HepG2 (cell line): ENCODE results near the gene SMTNL1. TPM values are rescaled to one million over a fixed set of nuclear protein-coding genes. Genes with fewer than 3 reads are reported as not detected.

Experiments
- ELF1 ChIP-seq: sonication (generic); formaldehyde crosslinking; IDR thresholded peaks from 2 replicates; pipeline ENCODE4 v1.4.0; 2020; ENCODE audit warnings: missing genetic modification reagents
- ELF4 ChIP-seq: sonication (generic); formaldehyde crosslinking; IDR thresholded peaks from 2 replicates; pipeline ENCODE4 v1.5.0; 2020; ENCODE audit warnings: missing genetic modification reagents, mild to moderate bottlenecking, moderate library complexity, borderline replicate concordance
- ETV5 ChIP-seq: IDR thresholded peaks from 2 replicates; pipeline ENCODE4 v1.6.1; 2018; ENCODE audit warnings: missing biosample characterization, missing genetic modification reagents, inconsistent platforms, borderline replicate concordance
- HDAC2 ChIP-seq: sonication (generic); formaldehyde crosslinking; IDR thresholded peaks from 2 replicates; pipeline ENCODE4 v1.4.0; 2020; ENCODE audit warnings: missing genetic modification reagents
- HIVEP1 ChIP-seq: sonication (generic); formaldehyde crosslinking; IDR thresholded peaks from 2 replicates; pipeline ENCODE4 v1.4.0; 2020; ENCODE audit warnings: mild to moderate bottlenecking, missing genetic modification reagents
- KAT2B ChIP-seq: fragments of 150-350 bp; IDR thresholded peaks from 2 replicates; pipeline ENCODE4 v1.6.1; 2014; ENCODE audit warnings: low read depth, low read length, borderline replicate concordance
- MIER2 ChIP-seq: IDR thresholded peaks from 2 replicates; pipeline ENCODE4 v1.6.1; 2016; ENCODE audit warnings: missing biosample characterization, missing genetic modification reagents
- POLR2AphosphoS5 ChIP-seq: IDR thresholded peaks from 2 replicates; pipeline ENCODE4 v1.6.1; 2012; ENCODE audit warnings: low read depth, low read length
- RFX5 ChIP-seq: IDR thresholded peaks from 2 replicates; pipeline ENCODE4 v1.6.1; 2011; ENCODE audit warnings: low read depth, low read length, improper control_type of control experiment
- SCMH1 ChIP-seq: sonication (generic); formaldehyde crosslinking; IDR thresholded peaks from 2 replicates; pipeline ENCODE4 v1.9.0; 2021; ENCODE audit warnings: missing genetic modification reagents, mild to moderate bottlenecking, borderline replicate concordance
- SIN3A ChIP-seq: IDR thresholded peaks from 2 replicates; pipeline ENCODE4 v1.6.1; 2011; ENCODE audit warnings: low read depth, mild to moderate bottlenecking, control low read depth, low read length, borderline replicate concordance
- SYNCRIP ChIP-seq: fragments of 200-400 bp; formaldehyde crosslinking; IDR thresholded peaks from 2 replicates; pipeline ENCODE4 v1.6.1; 2018; ENCODE audit warnings: mild to moderate bottlenecking, low read depth, low read length; ENCODE audit not compliant: insufficient read depth
- ZFP90 ChIP-seq: sonication (generic); formaldehyde crosslinking; IDR thresholded peaks from 2 replicates; pipeline ENCODE4 v1.8.0; 2022; ENCODE audit warnings: missing genetic modification reagents, mild to moderate bottlenecking, inconsistent platforms, borderline replicate concordance
- ZNF432 ChIP-seq: sonication (generic); formaldehyde crosslinking; IDR thresholded peaks from 2 replicates; pipeline ENCODE4 v1.5.0; 2020; ENCODE audit warnings: missing genetic modification reagents, mild to moderate bottlenecking, borderline replicate concordance
- ZNF446 ChIP-seq: sonication (generic); formaldehyde crosslinking; IDR thresholded peaks from 2 replicates; pipeline ENCODE4 v1.5.0; 2020; ENCODE audit warnings: mild to moderate bottlenecking, missing genetic modification reagents
- ZNF484 ChIP-seq: sonication (generic); formaldehyde crosslinking; IDR thresholded peaks from 2 replicates; pipeline ENCODE4 v1.5.1; 2020; ENCODE audit warnings: mild to moderate bottlenecking, low read depth, missing genetic modification reagents, borderline replicate concordance
- ZNF547 ChIP-seq: sonication (generic); formaldehyde crosslinking; IDR thresholded peaks from 2 replicates; pipeline ENCODE4 v1.5.1; 2020; ENCODE audit warnings: mild to moderate bottlenecking, missing genetic modification reagents
- ZNF570 ChIP-seq: sonication (generic); formaldehyde crosslinking; IDR thresholded peaks from 2 replicates; pipeline ENCODE4 v1.4.0; 2020; ENCODE audit warnings: mild to moderate bottlenecking, missing genetic modification reagents, borderline replicate concordance
- ZSCAN12 ChIP-seq: sonication (generic); formaldehyde crosslinking; IDR thresholded peaks from 2 replicates; pipeline ENCODE4 v1.9.0; 2021; ENCODE audit warnings: mild to moderate bottlenecking, missing genetic modification reagents
- polyA plus RNA-seq, 8 experiments: library from polyadenylated mRNA; depleted of rRNA in 3 of 8; stranded (reverse) in 7 of 8; unstranded in 1 of 8; fragments of >200 nt; fragmentation: Illumina TruSeq in 4 of 8; extraction: Trizol in 4 of 8; gene quantifications; 2 replicates each; pipeline versions ENCODE4 v1.2.1 to v1.2.3, GENCODE V29; 2011 to 2016; ENCODE audit warnings: low read depth in 4 of 8, missing spikeins in 1 of 8, mixed read lengths in 1 of 8; ENCODE audit not compliant: insufficient read depth in 1 of 8
- total RNA-seq, 5 experiments: library from RNA; depleted of rRNA; stranded (reverse); fragments of >200 nt; fragmentation: Illumina TruSeq; extraction: Trizol; gene quantifications; 2 replicates each; pipeline ENCODE4 v1.2.3, GENCODE V29; 2016; ENCODE audit warnings: low read depth in 1 of 5
- TF ChIP-seq, protein P1 (sequence below): sonication (generic); formaldehyde crosslinking; IDR thresholded peaks from 2 replicates; pipeline ENCODE4 v1.4.0; 2020; ENCODE audit warnings: missing genetic modification reagents
- TF ChIP-seq, protein P2 (sequence below): IDR thresholded peaks from 2 replicates; pipeline ENCODE4 v1.6.1; 2016; ENCODE audit warnings: missing compliant biosample characterization, missing genetic modification reagents, borderline replicate concordance
- TF ChIP-seq, protein P3 (sequence below): sonication (generic); formaldehyde crosslinking; IDR thresholded peaks from 2 replicates; pipeline ENCODE4 v1.8.0; 2023; ENCODE audit warnings: mild to moderate bottlenecking, missing genetic modification reagents
- TF ChIP-seq, protein P4 (sequence below): sonication (generic); formaldehyde crosslinking; IDR thresholded peaks from 2 replicates; pipeline ENCODE4 v1.5.1; 2020; ENCODE audit warnings: missing genetic modification reagents, mild to moderate bottlenecking, borderline replicate concordance

The SMTNL1 gene
- total and polyA plus RNA-seq, 2 of the 13 experiments (the other 11 are each of a cell fraction or from before 2014, with no cell fraction given) = 0.04 TPM; not detected in 1

DNA sequence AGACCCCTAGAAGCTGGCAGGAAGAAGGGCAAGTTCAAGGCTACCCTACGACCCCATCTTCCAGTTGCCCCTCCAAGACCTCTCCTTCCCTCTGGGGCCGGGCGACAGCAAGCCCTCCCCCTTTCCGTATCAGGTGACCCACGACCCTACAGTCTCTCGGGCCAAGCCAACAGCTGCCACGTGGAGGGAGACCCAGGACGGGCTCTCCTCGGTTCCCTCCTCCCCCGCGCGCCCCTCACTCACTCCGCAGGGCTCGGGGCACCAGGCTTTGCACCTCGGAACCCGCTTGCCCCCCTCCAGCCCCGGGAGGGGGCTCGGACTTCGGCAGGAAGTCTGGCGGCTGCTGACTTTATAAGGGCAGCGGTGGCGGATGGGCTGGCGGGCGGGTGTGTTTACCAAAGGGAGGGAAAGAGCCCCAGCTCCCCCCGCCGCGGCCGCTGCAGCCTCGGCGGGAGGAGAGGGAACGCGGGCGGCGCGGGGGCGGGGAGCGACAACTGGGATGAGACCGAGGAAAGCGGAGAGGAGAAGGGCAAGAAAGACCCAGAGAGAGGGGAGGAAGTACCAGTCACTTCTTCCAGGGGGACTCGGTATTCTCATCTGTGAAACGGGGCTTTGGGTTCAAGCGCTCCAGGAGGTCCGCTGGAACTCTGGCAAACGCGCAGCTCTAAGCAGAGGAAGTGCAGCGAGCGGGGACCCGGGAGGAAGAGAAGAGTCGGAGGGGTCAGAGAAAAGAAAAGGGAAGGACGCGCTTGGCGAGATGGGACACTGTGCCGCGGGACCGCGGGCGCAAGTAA is 22.7 kb upstream of the SMTNL1 start (continued):
- TF ChIP-seq ELF4 (CRISPR knock-in tag) = no peak
- TF ChIP-seq, protein P1, sequence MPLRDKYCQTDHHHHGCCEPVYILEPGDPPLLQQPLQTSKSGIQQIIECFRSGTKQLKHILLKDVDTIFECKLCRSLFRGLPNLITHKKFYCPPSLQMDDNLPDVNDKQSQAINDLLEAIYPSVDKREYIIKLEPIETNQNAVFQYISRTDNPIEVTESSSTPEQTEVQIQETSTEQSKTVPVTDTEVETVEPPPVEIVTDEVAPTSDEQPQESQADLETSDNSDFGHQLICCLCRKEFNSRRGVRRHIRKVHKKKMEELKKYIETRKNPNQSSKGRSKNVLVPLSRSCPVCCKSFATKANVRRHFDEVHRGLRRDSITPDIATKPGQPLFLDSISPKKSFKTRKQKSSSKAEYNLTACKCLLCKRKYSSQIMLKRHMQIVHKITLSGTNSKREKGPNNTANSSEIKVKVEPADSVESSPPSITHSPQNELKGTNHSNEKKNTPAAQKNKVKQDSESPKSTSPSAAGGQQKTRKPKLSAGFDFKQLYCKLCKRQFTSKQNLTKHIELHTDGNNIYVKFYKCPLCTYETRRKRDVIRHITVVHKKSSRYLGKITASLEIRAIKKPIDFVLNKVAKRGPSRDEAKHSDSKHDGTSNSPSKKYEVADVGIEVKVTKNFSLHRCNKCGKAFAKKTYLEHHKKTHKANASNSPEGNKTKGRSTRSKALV (CRISPR knock-in tag) = no peak; the same call in 1 of the 2 replicates
- no peak for TF ChIP-seq ZFP90 (CRISPR knock-in tag)
- TF ChIP-seq ZNF570 (CRISPR knock-in tag) = no peak
- TF ChIP-seq RFX5 = no peak
- TF ChIP-seq ZSCAN12 (CRISPR knock-in tag) = no peak
- peak; percentile 17; the same call in 1 of the 2 replicates for TF ChIP-seq ZNF547 (CRISPR knock-in tag)
- TF ChIP-seq ETV5 = peak; percentile 70; the same call in 1 of the 2 replicates
- TF ChIP-seq KAT2B = no peak
- TF ChIP-seq SYNCRIP = no peak
- TF ChIP-seq SIN3A = 0 out of 2 replicates have a peak, but pooled peaks have one; percentile 65
- TF ChIP-seq, protein P2, sequence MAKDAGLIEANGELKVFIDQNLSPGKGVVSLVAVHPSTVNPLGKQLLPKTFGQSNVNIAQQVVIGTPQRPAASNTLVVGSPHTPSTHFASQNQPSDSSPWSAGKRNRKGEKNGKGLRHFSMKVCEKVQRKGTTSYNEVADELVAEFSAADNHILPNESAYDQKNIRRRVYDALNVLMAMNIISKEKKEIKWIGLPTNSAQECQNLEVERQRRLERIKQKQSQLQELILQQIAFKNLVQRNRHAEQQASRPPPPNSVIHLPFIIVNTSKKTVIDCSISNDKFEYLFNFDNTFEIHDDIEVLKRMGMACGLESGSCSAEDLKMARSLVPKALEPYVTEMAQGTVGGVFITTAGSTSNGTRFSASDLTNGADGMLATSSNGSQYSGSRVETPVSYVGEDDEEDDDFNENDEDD (CRISPR knock-in tag) = peak; percentile 44; the same call in 1 of the 2 replicates
- peak; percentile 71; the same call in 1 of the 2 replicates for TF ChIP-seq HIVEP1 (CRISPR knock-in tag)
- no peak; the same call in 1 of the 2 replicates for TF ChIP-seq ZNF446
- TF ChIP-seq ELF1 = peak; percentile 38; the same call in 1 of the 2 replicates
- 0 out of 2 replicates have a peak, but pooled peaks have one; percentile 40 for TF ChIP-seq HDAC2 (CRISPR knock-in tag)
- no peak for TF ChIP-seq ZNF484 (CRISPR knock-in tag)
- TF ChIP-seq MIER2 = no peak
- no peak for TF ChIP-seq ZNF432 (CRISPR knock-in tag)
- TF ChIP-seq POLR2AphosphoS5 = peak; percentile 81
- TF ChIP-seq, protein P3, sequence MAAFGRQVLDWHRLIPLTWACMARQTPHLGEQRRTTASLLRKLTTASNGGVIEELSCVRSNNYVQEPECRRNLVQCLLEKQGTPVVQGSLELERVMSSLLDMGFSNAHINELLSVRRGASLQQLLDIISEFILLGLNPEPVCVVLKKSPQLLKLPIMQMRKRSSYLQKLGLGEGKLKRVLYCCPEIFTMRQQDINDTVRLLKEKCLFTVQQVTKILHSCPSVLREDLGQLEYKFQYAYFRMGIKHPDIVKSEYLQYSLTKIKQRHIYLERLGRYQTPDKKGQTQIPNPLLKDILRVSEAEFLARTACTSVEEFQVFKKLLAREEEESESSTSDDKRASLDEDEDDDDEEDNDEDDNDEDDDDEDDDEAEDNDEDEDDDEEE (CRISPR knock-in tag) = no peak; the same call in 1 of the 2 replicates
- no peak for TF ChIP-seq SCMH1 (CRISPR knock-in tag)
- TF ChIP-seq, protein P4, sequence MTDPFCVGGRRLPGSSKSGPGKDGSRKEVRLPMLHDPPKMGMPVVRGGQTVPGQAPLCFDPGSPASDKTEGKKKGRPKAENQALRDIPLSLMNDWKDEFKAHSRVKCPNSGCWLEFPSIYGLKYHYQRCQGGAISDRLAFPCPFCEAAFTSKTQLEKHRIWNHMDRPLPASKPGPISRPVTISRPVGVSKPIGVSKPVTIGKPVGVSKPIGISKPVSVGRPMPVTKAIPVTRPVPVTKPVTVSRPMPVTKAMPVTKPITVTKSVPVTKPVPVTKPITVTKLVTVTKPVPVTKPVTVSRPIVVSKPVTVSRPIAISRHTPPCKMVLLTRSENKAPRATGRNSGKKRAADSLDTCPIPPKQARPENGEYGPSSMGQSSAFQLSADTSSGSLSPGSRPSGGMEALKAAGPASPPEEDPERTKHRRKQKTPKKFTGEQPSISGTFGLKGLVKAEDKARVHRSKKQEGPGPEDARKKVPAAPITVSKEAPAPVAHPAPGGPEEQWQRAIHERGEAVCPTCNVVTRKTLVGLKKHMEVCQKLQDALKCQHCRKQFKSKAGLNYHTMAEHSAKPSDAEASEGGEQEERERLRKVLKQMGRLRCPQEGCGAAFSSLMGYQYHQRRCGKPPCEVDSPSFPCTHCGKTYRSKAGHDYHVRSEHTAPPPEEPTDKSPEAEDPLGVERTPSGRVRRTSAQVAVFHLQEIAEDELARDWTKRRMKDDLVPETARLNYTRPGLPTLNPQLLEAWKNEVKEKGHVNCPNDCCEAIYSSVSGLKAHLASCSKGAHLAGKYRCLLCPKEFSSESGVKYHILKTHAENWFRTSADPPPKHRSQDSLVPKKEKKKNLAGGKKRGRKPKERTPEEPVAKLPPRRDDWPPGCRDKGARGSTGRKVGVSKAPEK = no peak
